Activated T-cell treated with anti-CD3 and anti-CD28 coated beads for 48 hours (primary cell): ENCODE results near the gene OR56B1.
"Not testable (repeated sequence)": the region's sequence is repeated elsewhere in the genome, so short reads cannot be mapped to it uniquely, and the experiment has no call there.

ENCODE experiments used
- DNase-seq: peaks from one replicate; pipeline ENCODE4 v3.0.0-alpha.2; 2020; ENCODE audit warnings: low read depth

Gene OR56B1

GRCh38 chr11:5736396-5736795 lies at the start of gene OR56B1:
TSS of gene OR56B1 (plus strand) at chr11:5736448. CDS start at chr11:5736517, 69 bp downstream.
- DNase-seq = no peak

GRCh38 chr11:5688482-5688881 lies 47.8 kb upstream of the OR56B1 start:
- DNase-seq = no peak

GRCh38 chr11:5689551-5689983 lies 46.7 kb upstream of the OR56B1 start, which contains the start of gene TRIM22:
TSS of gene TRIM22 (plus strand) at chr11:5689790. CDS start at chr11:5696233, 6,443 bp downstream.
- peak; percentile 26 for DNase-seq

GRCh38 chr11:5690216-5690615 lies 46.0 kb upstream of the OR56B1 start:
- no peak for DNase-seq

- DNase-seq = no peak
Measured at GRCh38 chr11:5690736-5691135, 45.5 kb upstream of the OR56B1 start.

- DNase-seq = not testable (repeated sequence)
Measured at GRCh38 chr11:5691238-5691963, 44.8 kb upstream of the OR56B1 start.

GRCh38 chr11:5691964-5692361 lies 44.3 kb upstream of the OR56B1 start:
- no peak for DNase-seq

GRCh38 chr11:5694642-5695041 lies 41.6 kb upstream of the OR56B1 start:
- DNase-seq = no peak

GRCh38 chr11:5695580-5695979 lies 40.7 kb upstream of the OR56B1 start:
- no peak for DNase-seq

GRCh38 chr11:5696210-5696609 lies 40.0 kb upstream of the OR56B1 start:
- no peak for DNase-seq

GRCh38 chr11:5698281-5698680 lies 38.0 kb upstream of the OR56B1 start:
- no peak for DNase-seq

- no peak for DNase-seq
Measured at GRCh38 chr11:5700421-5701054, 35.7 kb upstream of the OR56B1 start.

GRCh38 chr11:5701055-5701577 lies 35.1 kb upstream of the OR56B1 start:
- no peak for DNase-seq

GRCh38 chr11:5703741-5704536 lies 32.3 kb upstream of the OR56B1 start:
- DNase-seq = no peak

- DNase-seq = no peak
Measured at GRCh38 chr11:5705688-5706087, 30.6 kb upstream of the OR56B1 start.

GRCh38 chr11:5712507-5712906 lies 23.7 kb upstream of the OR56B1 start:
- DNase-seq = no peak

- no peak for DNase-seq
Measured at GRCh38 chr11:5713695-5714094, 22.6 kb upstream of the OR56B1 start.

- DNase-seq = not testable (repeated sequence)
Measured at GRCh38 chr11:5716518-5716917, 19.7 kb upstream of the OR56B1 start.

- no peak for DNase-seq
Measured at GRCh38 chr11:5719703-5720495, 16.3 kb upstream of the OR56B1 start.

- no peak for DNase-seq
Measured at GRCh38 chr11:5722622-5723021, 13.6 kb upstream of the OR56B1 start.

GRCh38 chr11:5726351-5726750 lies 9.9 kb upstream of the OR56B1 start:
- no peak for DNase-seq

GRCh38 chr11:5727691-5728090 lies 8.6 kb upstream of the OR56B1 start:
- no peak for DNase-seq
